ENCODE results near the gene NOXRED1. TPM values are rescaled to one million over a fixed set of nuclear protein-coding genes. Genes with fewer than 3 reads are reported as not detected.

NOXRED1 gene
- total RNA-seq, 1 donor from 2014 or later = 0.47 TPM

GRCh38 chr14:77442196-77442595 is 18.9 kb upstream of the NOXRED1 start:
- H3K27me3 Mint-ChIP-seq (ENCODE audit: low read depth) = no peaks in the 10 kb centered on the region
- no peak for DNase-seq (ENCODE audit: low read depth, low spot score)
- no peak overlapping the region for H3K4me3 Mint-ChIP-seq
- peaks cover 13% of the 10 kb centered on the region for H3K36me3 Mint-ChIP-seq (ENCODE audit: low read depth)
- no peaks in the 10 kb centered on the region for H3K9me3 Mint-ChIP-seq
- no peak for TF ChIP-seq CTCF (conservative IDR thresholded peaks at IDR 0.05)
- H3K27ac Mint-ChIP-seq (ENCODE audit: unreplicated experiment) = no peak overlapping the region
- no peaks in the 10 kb centered on the region for H3K4me1 Mint-ChIP-seq

GRCh38 chr14:77439861-77440260 is 16.5 kb upstream of the NOXRED1 start:
- DNase-seq (ENCODE audit: low read depth, low spot score) = no peak
- TF ChIP-seq CTCF (conservative IDR thresholded peaks at IDR 0.05) = no peak
- Mint-ChIP-seq H3K27me3 (ENCODE audit: low read depth) (no peaks in the 10 kb centered on the region), H3K9me3 (no peaks in the 10 kb centered on the region), H3K4me1 (no peaks in the 10 kb centered on the region), H3K36me3 (ENCODE audit: low read depth) (peaks cover 15% of the 10 kb centered on the region), H3K27ac (ENCODE audit: unreplicated experiment) (no peak overlapping the region), H3K4me3 (no peak overlapping the region)

GRCh38 chr14:77438596-77438995 is 15.3 kb upstream of the NOXRED1 start:
- Mint-ChIP-seq H3K4me3 (no peak overlapping the region), H3K36me3 (ENCODE audit: low read depth) (peaks cover 12% of the 10 kb centered on the region), H3K27me3 (ENCODE audit: low read depth) (no peaks in the 10 kb centered on the region), H3K27ac (ENCODE audit: unreplicated experiment) (no peak overlapping the region), H3K9me3 (no peaks in the 10 kb centered on the region), H3K4me1 (no peaks in the 10 kb centered on the region)
- no peak for TF ChIP-seq CTCF (conservative IDR thresholded peaks at IDR 0.05)
- DNase-seq (ENCODE audit: low read depth, low spot score) = no peak

- Mint-ChIP-seq H3K4me3 (no peak overlapping the region), H3K27me3 (ENCODE audit: low read depth) (no peaks in the 10 kb centered on the region), H3K4me1 (no peaks in the 10 kb centered on the region), H3K36me3 (ENCODE audit: low read depth) (peaks cover 11% of the 10 kb centered on the region), H3K9me3 (no peaks in the 10 kb centered on the region), H3K27ac (ENCODE audit: unreplicated experiment) (no peak overlapping the region)
- TF ChIP-seq CTCF (conservative IDR thresholded peaks at IDR 0.05) = no peak
- DNase-seq (ENCODE audit: low read depth, low spot score) = no peak
These were observed 12.7 kb upstream of the NOXRED1 start for GRCh38 chr14:77436042-77436441.

- no peaks in the 10 kb centered on the region for H3K27me3 Mint-ChIP-seq (ENCODE audit: low read depth)
- H3K4me1 Mint-ChIP-seq = no peaks in the 10 kb centered on the region
- H3K9me3 Mint-ChIP-seq = no peaks in the 10 kb centered on the region
- no peak overlapping the region for H3K4me3 Mint-ChIP-seq
- peaks cover 41% of the 10 kb centered on the region for H3K36me3 Mint-ChIP-seq (ENCODE audit: low read depth)
- TF ChIP-seq CTCF (conservative IDR thresholded peaks at IDR 0.05) = no peak
- DNase-seq (ENCODE audit: low read depth, low spot score) = no peak
- H3K27ac Mint-ChIP-seq (ENCODE audit: unreplicated experiment) = no peak overlapping the region
These were observed 3.1 kb upstream of the NOXRED1 start for GRCh38 chr14:77426396-77426795.

- DNase-seq (ENCODE audit: low read depth, low spot score) = no peak
These were observed 1.5 kb upstream of the NOXRED1 start for GRCh38 chr14:77424862-77425261.

More at GRCh38 chr14:77424862-77425261, 1.5 kb upstream of the NOXRED1 start:
- Mint-ChIP-seq H3K36me3 (ENCODE audit: low read depth) (peaks cover 39% of the 10 kb centered on the region), H3K9me3 (peaks cover 3% of the 10 kb centered on the region), H3K27me3 (ENCODE audit: low read depth) (no peaks in the 10 kb centered on the region), H3K27ac (ENCODE audit: unreplicated experiment) (no peak overlapping the region), H3K4me1 (no peaks in the 10 kb centered on the region), H3K4me3 (no peak overlapping the region)
- no peak for TF ChIP-seq CTCF (conservative IDR thresholded peaks at IDR 0.05)

Measured in neural crest cell (in vitro differentiated cells).